Tibial nerve (tissue), 4 donors: ENCODE data around the gene GBF1. TPM values are rescaled to one million over a fixed set of nuclear protein-coding genes. Genes with fewer than 3 reads are reported as not detected.

Experiments used
- DNase-seq, 2 donors: peaks; one replicate each; pipeline ENCODE4 v3.0.0-alpha.2; 2019; ENCODE audit warnings: low spot score in 2 of 2
- H3K27ac ChIP-seq, 4 donors: fragments of 200-600 bp; sonication (generic) in 3 of 4; one replicate each; pipeline ENCODE4 v1.5.1; 2017 to 2019; ENCODE audit warnings: mild to moderate bottlenecking in 1 of 4
- H3K27me3 ChIP-seq, 2 donors: fragments of 200-600 bp; sonication (generic) in 1 of 2; one replicate each; pipeline versions ENCODE4 v1.5.1 to v1.6.0; 2017 to 2019
- H3K36me3 ChIP-seq, 3 donors: fragments of 200-600 bp; sonication (generic); one replicate each; pipeline ENCODE4 v1.5.1; 2018 to 2019
- H3K4me1 ChIP-seq, 4 donors: fragments of 200-600 bp; sonication (generic) in 3 of 4; one replicate each; pipeline ENCODE4 v1.5.1; 2017 to 2019
- H3K4me3 ChIP-seq, 4 donors: fragments of 200-600 bp; sonication (generic) in 3 of 4; one replicate each; pipeline ENCODE4 v1.5.1; 2017 to 2019; ENCODE audit warnings: mild to moderate bottlenecking in 1 of 4, moderate library complexity in 1 of 4
- H3K9me3 ChIP-seq, 4 donors: fragments of 200-600 bp; sonication (generic) in 3 of 4; one replicate each; pipeline ENCODE4 v1.5.1; 2017 to 2019
- CTCF ChIP-seq, 5 experiments: fragments of 200-600 bp in 3 of 5; fragments of 450-650 bp in 2 of 5; sonication (generic) in 3 of 5; IDR thresholded peaks; one replicate each; pipeline ENCODE4 v1.5.1; 2016 to 2019; ENCODE audit warnings: antibody characterized with exemption in 5 of 5, mild to moderate bottlenecking in 3 of 5, moderate library complexity in 2 of 5
- EP300 ChIP-seq, 2 donors: sonication (generic); formaldehyde crosslinking; IDR thresholded peaks; one replicate each; pipeline ENCODE4 v1.6.1; 2017; ENCODE audit warnings: antibody characterized with exemption in 2 of 2, mild to moderate bottlenecking in 1 of 2
- POLR2A ChIP-seq, 2 donors: fragments of 450-650 bp; IDR thresholded peaks; one replicate each; pipeline ENCODE4 v1.6.1; 2017; ENCODE audit warnings: antibody characterized with exemption in 2 of 2, mild to moderate bottlenecking in 2 of 2, moderate library complexity in 2 of 2
- WGBS, 2 donors: methylation state at CpG; one replicate each; pipeline ENCODE4 v1.1.5; 2018; 5-methylcytosine and 5-hydroxymethylcytosine counted together
- total RNA-seq, 4 donors: library from RNA; depleted of rRNA; stranded (reverse); fragments of >200 nt; gene quantifications; one replicate each; pipeline ENCODE4 v1.1.0, GENCODE V29; 2016

GBF1 gene
- total RNA-seq, 4 donors from 2014 or later, result 31.0 to 38.0 (median 36.1) TPM

DNA sequence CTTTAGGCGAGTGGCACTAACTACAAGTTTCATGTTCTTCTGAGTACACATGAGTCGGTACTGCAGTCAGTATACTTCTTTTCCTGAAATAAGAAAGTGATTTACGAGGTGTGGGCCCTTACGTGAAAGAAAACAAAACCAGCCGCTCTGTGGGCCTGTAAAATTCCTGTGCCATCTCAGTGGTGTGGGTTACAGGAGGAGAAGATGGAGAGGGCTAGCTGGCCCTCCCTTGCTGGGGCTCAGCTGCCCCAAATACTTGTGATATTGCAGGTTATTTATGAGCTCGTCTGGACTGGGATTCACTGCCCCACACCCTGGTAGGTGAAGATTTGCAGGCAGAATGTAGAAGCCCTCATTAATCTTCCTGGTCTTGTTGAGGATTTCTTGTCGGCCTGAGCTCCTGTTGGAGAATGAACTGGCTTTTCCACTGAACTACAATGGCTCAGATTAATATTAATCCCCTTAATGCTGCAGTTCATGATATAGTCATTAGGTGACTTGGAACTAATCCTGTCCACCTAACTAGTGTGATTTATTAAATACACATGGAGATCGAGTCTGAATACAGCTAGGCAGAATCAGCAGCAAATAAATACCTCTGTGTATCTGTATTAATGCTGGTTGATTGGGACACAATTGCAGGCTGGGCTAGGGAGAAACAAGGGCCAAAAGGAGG, 68.0 kb downstream of the GBF1 start:
- WGBS, 2 donors, result 58 to 67% methylated on average over 8 of the region's 8 CpGs
- no peak for DNase-seq
- Histone ChIP-seq H3K27me3 (no peaks in the 10 kb centered on the region), H3K4me1 (peaks cover 0 to 40% (median 11%) of the 10 kb centered on the region in 4 donors), H3K27ac (no peak overlapping the region), H3K9me3 (no peaks in the 10 kb centered on the region), H3K36me3 (peaks cover 0 to 10% (median 0%) of the 10 kb centered on the region in 3 donors), H3K4me3 (no peak overlapping the region)
- TF ChIP-seq EP300 (IDR thresholded peaks at IDR 0.05) (no peak), CTCF (IDR thresholded peaks at IDR 0.05) (no peak), POLR2A (IDR thresholded peaks at IDR 0.05) (no peak)

DNA sequence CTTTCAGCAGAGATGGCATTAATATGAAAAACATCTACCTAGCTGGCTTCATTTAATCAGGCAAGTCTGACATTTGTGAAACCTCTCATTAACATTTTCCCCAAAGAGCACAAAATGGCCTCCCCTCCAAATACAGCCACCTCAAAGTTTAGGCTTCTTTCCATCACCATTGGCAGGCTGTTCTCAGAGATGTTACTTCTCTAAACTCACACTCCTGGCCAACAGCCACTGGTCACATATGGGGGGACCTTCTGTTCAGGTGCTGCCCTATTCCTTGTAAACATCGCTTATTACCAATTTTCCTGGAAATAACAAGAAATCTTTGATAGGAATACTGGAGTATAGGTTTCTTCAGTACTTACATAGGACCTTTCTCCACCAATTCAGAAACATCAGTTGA, 69.5 kb downstream of the GBF1 start:
- no peak overlapping the region for H3K27ac ChIP-seq
- TF ChIP-seq CTCF (IDR thresholded peaks at IDR 0.05) (no peak), POLR2A (IDR thresholded peaks at IDR 0.05) (no peak), EP300 (IDR thresholded peaks at IDR 0.05) (no peak)
- peaks cover 0 to 36% (median 11%) of the 10 kb centered on the region in 4 donors for H3K4me1 ChIP-seq
- no peaks in the 10 kb centered on the region for H3K9me3 ChIP-seq
- H3K27me3 ChIP-seq, result no peaks in the 10 kb centered on the region
- DNase-seq, result no peak
- H3K36me3 ChIP-seq, result peaks cover 0 to 10% (median 0%) of the 10 kb centered on the region in 3 donors
- WGBS, 2 donors, result 96% methylated on average over 1 of the region's 1 CpG
- no peak overlapping the region for H3K4me3 ChIP-seq

DNA sequence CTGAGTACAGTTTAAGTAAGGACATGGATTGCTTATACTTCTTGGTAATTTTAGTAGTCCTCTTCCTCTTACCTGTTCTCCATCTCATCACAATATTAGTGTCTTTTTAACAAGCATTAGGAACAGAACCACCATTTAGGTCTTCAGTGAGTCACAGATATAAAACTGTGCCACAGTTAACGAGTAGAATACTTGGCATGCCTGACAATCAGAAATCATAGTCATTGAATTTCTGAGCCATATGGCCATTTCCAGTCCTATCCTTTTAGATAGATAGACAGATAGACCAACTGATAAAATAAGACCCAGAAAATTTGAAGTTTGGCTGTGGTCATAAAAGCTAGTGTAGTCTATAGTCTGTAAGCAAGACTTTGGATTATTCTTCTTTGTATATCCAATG, 71.1 kb downstream of the GBF1 start:
- Histone ChIP-seq H3K36me3 (peaks cover 0 to 17% (median 0%) of the 10 kb centered on the region in 3 donors), H3K27me3 (no peaks in the 10 kb centered on the region), H3K27ac (no peak overlapping the region), H3K4me1 (peaks cover 0 to 19% (median 5%) of the 10 kb centered on the region in 4 donors), H3K4me3 (no peak overlapping the region), H3K9me3 (no peaks in the 10 kb centered on the region)
- TF ChIP-seq POLR2A (IDR thresholded peaks at IDR 0.05), result no peak
- no peak for TF ChIP-seq CTCF (IDR thresholded peaks at IDR 0.05)
- no peak for TF ChIP-seq EP300 (IDR thresholded peaks at IDR 0.05)
- WGBS, 2 donors, result 85 to 91% methylated on average over 1 of the region's 1 CpG
- DNase-seq, result no peak

- TF ChIP-seq CTCF (IDR thresholded peaks at IDR 0.05) (no peak), EP300 (IDR thresholded peaks at IDR 0.05) (no peak), POLR2A (IDR thresholded peaks at IDR 0.05) (no peak)
- no peak for DNase-seq
- no peak overlapping the region for H3K27ac ChIP-seq
- H3K4me3 ChIP-seq, result no peak overlapping the region
- H3K4me1 ChIP-seq, result peaks cover 0 to 17% (median 0%) of the 10 kb centered on the region in 4 donors
- no peaks in the 10 kb centered on the region for H3K9me3 ChIP-seq
- H3K27me3 ChIP-seq, result no peaks in the 10 kb centered on the region
- H3K36me3 ChIP-seq, result peaks cover 0 to 13% (median 0%) of the 10 kb centered on the region in 3 donors
- 87 to 88% methylated on average over 2 of the region's 2 CpGs for WGBS, 2 donors
Measured at GRCh38 chr10:102322914-102323313, 77.6 kb downstream of the GBF1 start.

DNA sequence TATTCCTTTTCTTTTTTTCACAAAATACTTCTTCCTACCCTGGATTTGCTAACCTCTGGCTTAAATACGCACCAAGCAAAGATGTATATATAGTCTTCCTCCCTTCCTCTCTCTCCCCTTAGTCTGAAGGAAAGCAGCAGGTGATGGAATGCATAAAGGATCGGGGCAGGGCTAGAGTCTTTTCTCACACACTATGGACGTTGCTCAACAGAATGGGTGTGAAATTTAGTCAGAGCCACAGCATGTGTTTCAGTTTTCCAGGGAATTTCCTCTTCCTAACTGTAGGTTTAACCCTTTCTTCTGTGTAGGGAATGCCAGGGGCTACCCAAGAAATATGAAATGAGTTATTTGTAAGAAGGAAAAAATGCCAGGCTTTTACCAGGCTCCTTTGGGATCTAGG, 78.7 kb downstream of the GBF1 start:
- TF ChIP-seq CTCF (IDR thresholded peaks at IDR 0.05) (no peak), EP300 (IDR thresholded peaks at IDR 0.05) (no peak), POLR2A (IDR thresholded peaks at IDR 0.05) (no peak)

More for the DNA sequence above, 78.7 kb downstream of the GBF1 start:
- WGBS, 2 donors, result 64 to 67% methylated on average over 3 of the region's 3 CpGs
- DNase-seq, result no peak
- Histone ChIP-seq H3K36me3 (peaks cover 0 to 13% (median 0%) of the 10 kb centered on the region in 3 donors), H3K4me3 (no peak overlapping the region), H3K27me3 (no peaks in the 10 kb centered on the region), H3K9me3 (no peaks in the 10 kb centered on the region), H3K27ac (no peak overlapping the region), H3K4me1 (peaks cover 0 to 21% (median 0%) of the 10 kb centered on the region in 4 donors)
